GM19324 (cell line): ENCODE data around the gene DIP2B.

ENCODE experiments used
- ATAC-seq: cut with Tn5 transposase; IDR thresholded peaks from one replicate; pipeline ENCODE4 v1.9.1; 2021; ENCODE audit warnings: mild to moderate bottlenecking, moderate library complexity; ENCODE audit not compliant: unreplicated experiment, low FRiP score

The DIP2B gene

DNA sequence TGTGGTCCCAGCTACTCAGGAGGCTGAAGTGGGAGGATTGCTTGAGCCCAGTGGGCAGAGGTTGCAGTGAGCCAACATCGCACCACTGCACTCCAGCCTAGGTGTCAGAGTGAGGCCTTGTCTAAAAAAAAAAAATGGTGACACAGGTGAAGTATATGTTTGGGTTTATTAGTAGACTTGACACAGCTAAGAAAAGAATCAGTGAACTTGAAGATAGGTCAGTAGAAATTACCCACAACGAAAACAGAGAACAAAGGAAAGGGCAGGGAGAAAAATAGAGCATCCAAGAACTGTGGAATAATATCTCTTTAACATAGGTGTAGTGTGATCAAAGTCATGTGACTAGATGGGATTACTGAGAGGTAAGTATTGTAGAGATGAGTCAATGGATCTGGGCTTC lies 282.8 kb downstream of the DIP2B start:
- ATAC-seq = no peak

GRCh38 chr12:50788561-50788960 lies 283.8 kb downstream of the DIP2B start:
- ATAC-seq = no peak

GRCh38 chr12:50790081-50790480 lies 285.3 kb downstream of the DIP2B start:
- ATAC-seq = no peak
